WI38 (cell line): Measurements from ENCODE around the gene RAPGEF3.

Experiments used
- H3K4me3 ChIP-seq: 2 replicates; pipeline ENCODE4 v1.5.1; 2011; ENCODE audit warnings: low read depth, mild to moderate bottlenecking, control low read depth, low read length
- TF ChIP-seq, protein P1 (sequence below): IDR thresholded peaks from 2 replicates; pipeline ENCODE4 v1.5.1; 2012; ENCODE audit warnings: low read depth, mild to moderate bottlenecking, control low read depth, low read length

Gene RAPGEF3

DNA sequence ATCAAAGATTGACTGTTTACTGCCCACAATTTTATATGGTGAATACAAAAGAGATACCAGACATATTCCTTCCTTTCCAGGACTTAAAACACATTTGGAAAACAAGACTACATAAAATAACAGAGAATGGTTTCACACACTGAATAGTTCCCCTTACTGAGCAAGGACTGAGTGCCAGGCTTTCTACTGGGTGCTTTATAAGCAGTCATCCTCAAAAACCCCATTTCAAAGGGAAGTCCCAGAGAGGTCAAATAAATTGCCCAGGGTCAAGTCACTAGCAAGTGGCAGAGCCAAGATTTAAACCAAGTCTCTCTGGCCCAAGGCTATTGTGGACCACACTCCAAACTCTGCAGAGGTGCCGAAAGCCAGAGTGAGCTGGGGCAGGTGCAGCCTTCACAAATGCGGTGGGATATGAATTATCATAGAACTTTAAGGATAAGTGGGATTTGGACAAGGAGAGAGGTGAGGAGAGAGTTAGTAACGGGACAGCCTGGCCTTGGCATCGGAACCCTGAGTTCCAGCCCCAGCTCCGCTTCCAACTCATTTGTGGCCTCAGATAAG is 43.8 kb downstream of the RAPGEF3 start:
- TF ChIP-seq, protein P1, sequence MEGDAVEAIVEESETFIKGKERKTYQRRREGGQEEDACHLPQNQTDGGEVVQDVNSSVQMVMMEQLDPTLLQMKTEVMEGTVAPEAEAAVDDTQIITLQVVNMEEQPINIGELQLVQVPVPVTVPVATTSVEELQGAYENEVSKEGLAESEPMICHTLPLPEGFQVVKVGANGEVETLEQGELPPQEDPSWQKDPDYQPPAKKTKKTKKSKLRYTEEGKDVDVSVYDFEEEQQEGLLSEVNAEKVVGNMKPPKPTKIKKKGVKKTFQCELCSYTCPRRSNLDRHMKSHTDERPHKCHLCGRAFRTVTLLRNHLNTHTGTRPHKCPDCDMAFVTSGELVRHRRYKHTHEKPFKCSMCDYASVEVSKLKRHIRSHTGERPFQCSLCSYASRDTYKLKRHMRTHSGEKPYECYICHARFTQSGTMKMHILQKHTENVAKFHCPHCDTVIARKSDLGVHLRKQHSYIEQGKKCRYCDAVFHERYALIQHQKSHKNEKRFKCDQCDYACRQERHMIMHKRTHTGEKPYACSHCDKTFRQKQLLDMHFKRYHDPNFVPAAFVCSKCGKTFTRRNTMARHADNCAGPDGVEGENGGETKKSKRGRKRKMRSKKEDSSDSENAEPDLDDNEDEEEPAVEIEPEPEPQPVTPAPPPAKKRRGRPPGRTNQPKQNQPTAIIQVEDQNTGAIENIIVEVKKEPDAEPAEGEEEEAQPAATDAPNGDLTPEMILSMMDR = no peak

DNA sequence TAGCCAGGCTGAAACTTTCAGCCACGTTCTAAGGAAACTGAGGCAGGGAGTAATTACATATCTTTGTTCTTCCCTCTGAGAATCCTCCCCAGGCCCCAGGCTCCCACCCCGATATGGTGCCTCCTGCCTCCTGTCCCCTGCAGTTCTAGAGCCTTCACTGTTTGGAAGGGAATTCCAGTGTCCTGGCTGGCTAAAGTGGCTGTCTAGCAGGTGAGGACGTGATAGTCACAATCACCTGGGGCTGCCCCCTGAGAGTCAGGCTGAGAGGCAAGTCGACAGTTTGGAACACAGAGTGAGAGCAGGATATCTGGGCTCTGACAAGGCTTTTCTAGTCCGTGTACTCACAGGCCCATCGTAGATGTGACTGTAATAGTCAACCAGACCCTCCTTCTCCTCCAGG is 46.5 kb downstream of the RAPGEF3 start:
- H3K4me3 ChIP-seq = no peak overlapping the region
- TF ChIP-seq, protein P1 = no peak

More for the DNA sequence above, 43.8 kb downstream of the RAPGEF3 start:
- no peak overlapping the region for H3K4me3 ChIP-seq

DNA sequence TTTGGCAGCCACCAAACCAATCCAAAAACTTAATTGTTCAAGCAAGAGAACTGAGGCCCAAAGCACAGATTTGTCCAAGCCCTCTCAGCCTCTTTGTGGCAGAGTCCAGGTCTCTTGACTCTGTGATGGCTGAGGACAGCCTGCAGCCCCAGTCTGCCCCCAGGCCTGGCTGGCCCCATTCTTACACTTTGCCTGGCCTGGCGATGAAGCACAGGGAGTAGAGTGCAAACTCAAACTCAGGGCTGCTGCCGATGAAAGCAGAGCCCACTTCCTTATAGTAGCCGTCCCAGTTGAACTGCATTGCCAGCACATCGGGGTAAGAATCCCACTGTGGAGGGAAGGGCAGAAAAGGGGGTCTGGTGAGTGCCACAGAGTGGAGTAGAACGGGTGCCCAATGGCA is 47.2 kb downstream of the RAPGEF3 start:
- TF ChIP-seq, protein P1 = no peak
- H3K4me3 ChIP-seq = no peak overlapping the region

DNA sequence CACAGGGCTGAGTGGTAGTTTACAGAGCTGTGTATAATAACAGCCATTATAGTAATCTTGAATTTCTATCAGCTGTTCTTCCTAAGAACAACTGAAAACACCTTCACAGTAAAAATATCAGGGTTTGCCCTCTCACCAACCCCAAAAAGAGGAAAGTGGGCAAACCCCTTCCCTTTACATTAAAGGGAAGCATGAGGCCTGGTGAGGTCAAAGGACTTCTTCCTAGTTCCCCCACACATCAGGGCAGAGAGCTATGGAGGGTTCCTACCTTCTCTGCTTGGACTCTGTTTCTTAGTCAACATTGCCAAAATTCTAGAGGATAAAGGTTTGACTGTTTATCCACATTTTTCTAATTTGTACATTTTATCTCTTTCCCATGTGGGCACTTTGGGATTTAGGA is 48.4 kb downstream of the RAPGEF3 start:
- no peak overlapping the region for H3K4me3 ChIP-seq
- TF ChIP-seq, protein P1 = no peak

DNA sequence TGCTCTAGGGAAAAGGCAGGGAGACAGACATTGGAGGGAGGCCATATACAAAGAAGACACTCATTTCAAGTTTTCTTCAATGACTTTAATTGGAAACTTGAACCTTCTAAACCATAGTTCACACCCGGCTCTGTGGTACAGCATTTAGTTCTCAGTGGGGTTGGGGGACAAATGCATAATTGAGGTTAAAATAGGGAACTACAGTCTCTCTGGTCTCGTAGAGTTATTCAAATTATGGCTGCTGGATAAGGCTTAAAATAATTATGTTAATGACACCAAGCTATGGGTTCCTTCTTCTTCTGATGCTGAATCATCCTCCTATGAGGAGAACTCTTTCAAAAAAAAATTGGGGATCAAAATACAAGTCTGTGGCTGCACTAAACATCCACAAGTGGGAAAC is 49.0 kb downstream of the RAPGEF3 start:
- TF ChIP-seq, protein P1 = no peak
- H3K4me3 ChIP-seq = no peak overlapping the region

DNA sequence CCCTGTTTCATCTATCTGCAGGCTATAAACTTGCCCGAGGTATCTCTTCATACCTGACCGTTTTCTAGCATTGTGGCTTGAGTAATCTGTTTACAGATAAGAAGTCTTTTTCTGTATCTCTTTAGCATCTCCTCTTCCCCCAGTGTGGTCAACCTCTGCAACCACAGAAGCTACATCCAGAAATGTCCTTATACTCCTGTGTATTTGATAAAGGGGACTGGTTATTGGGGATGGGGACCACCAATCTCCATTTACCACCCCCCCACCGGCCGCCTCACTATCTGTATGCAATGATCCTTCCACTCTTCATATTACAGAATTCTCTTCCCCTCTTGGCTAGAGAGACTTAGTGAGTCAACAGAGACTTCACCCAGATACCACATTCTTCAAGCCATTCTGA is 49.4 kb downstream of the RAPGEF3 start:
- TF ChIP-seq, protein P1 = no peak

DNA sequence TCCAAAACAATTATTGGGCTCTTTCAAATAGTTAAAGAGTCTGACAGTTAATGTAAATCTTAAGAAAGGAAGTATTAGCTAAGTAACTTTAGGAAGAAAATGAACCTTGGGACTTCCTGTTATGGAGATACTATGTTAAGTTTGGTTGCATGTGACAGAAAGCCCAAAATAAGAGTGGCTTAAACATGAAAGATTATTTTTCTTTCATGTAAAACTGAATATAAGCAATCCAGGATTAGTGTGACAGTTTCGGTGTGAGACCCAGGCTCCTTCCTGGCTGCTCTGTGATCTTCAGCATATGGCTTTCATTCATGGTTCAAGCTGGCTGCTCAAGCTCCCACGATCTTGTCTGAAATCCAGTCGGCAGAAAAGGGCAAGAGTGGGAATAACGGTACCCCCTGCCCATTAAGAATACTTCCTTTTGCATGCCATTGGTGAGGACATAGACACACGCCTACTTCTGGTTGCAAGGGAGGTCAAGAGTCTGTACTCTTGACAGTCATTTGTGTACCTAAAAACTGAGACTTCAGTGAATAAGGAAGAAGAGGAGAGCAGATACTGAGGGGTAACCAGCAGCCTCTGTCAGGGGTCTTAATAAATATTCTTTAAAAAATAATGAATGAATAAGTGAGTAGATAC is 50.7 kb downstream of the RAPGEF3 start:
- TF ChIP-seq, protein P1 = no peak
- no peak overlapping the region for H3K4me3 ChIP-seq

More for the DNA sequence above, 49.4 kb downstream of the RAPGEF3 start:
- H3K4me3 ChIP-seq = no peak overlapping the region
